ENCODE results near the gene MRNIP. TPM values are rescaled to one million over a fixed set of nuclear protein-coding genes. Genes with fewer than 3 reads are reported as not detected.
"Not testable (repeated sequence)": the region's sequence is repeated elsewhere in the genome, so short reads cannot be mapped to it uniquely, and the experiment has no call there.

MRNIP gene
- total RNA-seq, 1 donor from 2014 or later, result 11.8 TPM

DNA sequence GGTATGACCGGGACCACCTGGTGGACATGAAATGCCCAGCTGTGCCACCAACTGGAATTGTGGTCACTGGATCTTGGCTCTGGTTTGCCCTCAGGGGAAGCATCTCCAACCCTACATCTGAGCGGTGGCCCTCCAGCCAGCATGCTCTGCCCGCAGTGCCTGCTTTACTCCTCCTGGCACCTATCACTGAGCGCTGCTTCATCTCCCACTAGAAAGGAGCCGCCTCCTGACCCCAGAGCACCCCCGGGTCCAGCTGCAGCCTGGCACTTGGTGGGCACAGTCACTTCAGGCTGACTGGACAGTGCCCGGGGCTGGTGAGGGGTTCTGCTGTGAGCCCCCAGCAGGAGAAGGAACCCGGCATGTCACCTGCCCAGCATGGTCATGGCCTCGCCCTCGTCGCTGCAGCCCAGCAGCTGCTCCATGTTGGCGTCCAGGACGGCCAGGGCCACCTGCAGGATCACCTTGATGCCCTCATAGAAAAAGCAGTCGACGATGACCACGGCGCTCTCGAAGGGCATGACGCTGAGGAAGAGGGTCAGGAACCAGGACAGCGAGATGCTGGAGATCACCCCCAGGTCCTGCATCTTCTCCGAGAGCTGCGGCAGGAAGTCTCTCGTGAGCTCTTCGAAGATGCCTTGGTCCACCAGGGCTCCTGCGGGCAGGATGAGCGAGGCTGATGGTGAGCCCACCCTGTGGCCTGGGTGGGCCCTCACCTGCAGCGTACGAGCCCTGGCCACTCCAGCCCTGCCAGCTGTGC is 16.1 kb upstream of the MRNIP start:
- TF ChIP-seq, protein P1, sequence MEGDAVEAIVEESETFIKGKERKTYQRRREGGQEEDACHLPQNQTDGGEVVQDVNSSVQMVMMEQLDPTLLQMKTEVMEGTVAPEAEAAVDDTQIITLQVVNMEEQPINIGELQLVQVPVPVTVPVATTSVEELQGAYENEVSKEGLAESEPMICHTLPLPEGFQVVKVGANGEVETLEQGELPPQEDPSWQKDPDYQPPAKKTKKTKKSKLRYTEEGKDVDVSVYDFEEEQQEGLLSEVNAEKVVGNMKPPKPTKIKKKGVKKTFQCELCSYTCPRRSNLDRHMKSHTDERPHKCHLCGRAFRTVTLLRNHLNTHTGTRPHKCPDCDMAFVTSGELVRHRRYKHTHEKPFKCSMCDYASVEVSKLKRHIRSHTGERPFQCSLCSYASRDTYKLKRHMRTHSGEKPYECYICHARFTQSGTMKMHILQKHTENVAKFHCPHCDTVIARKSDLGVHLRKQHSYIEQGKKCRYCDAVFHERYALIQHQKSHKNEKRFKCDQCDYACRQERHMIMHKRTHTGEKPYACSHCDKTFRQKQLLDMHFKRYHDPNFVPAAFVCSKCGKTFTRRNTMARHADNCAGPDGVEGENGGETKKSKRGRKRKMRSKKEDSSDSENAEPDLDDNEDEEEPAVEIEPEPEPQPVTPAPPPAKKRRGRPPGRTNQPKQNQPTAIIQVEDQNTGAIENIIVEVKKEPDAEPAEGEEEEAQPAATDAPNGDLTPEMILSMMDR (IDR thresholded peaks at IDR 0.05; ENCODE audit: insufficient read depth, low read length, severe bottlenecking), result no peak
- Histone ChIP-seq H3K27me3 (ENCODE audit: control insufficient read depth, insufficient read depth, low read length) (no peaks in the 10 kb centered on the region), H3K36me3 (ENCODE audit: control insufficient read depth, insufficient read depth, low read length) (peaks cover 33% of the 10 kb centered on the region), H3K4me3 (ENCODE audit: low read depth, low read length) (no peak overlapping the region)
- FAIRE-seq, result no peak
- no peak for DNase-seq (ENCODE audit: low read depth)

DNA sequence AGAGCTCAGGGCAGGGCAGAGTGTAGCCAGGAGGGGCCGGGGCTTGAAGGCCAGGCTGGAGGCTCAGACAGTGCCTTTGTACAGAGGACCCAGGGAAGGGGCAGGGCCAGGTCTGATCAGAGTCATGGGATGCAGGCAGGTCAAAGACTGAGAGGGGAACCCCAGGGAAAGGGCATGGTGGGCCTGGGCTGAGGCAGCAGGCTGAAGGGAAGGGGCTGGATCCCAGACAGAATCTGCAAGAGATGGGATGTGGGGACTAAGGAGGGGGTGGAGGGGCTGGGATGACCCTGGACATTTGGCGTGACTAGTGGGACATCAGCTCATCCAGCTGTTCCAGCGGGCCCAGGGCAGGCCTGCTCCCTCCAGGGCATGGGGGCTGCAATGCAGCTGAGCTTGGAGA is 15.5 kb upstream of the MRNIP start:
- Histone ChIP-seq H3K4me3 (ENCODE audit: low read depth, low read length) (no peak overlapping the region), H3K27me3 (ENCODE audit: control insufficient read depth, insufficient read depth, low read length) (no peaks in the 10 kb centered on the region), H3K36me3 (ENCODE audit: control insufficient read depth, insufficient read depth, low read length) (peaks cover 39% of the 10 kb centered on the region)
- TF ChIP-seq, protein P1 (IDR thresholded peaks at IDR 0.05; ENCODE audit: insufficient read depth, low read length, severe bottlenecking), result no peak
- DNase-seq (ENCODE audit: low read depth) (no peak), FAIRE-seq (no peak)

DNA sequence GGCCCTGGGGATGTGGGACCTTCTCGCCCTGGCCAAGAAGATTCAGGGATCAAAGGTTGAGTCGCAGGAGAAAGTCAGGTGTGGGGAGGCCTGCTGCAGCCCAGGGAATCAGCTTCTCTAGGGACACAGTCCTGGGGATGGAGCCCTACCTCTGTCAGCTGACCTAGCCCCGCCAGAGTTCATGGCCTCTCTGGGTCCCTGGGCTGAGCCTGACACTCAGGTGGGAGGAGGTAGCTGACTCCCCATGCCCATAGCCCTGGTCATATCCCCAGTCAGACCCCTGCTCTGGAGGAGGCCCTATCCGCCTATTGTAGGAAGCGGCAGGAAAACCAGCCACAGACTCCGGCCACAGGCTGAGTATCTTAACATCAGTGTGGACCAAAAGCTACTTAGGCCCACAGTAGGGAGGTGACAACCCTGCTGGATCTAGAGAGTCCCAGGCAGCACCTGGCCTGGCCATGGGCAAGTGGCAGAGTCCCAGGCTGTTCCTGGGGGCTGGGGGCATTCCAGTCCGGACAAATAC is 15.0 kb upstream of the MRNIP start:
- TF ChIP-seq, protein P1 (IDR thresholded peaks at IDR 0.05; ENCODE audit: insufficient read depth, low read length, severe bottlenecking), result no peak
- no peak for FAIRE-seq
- DNase-seq (ENCODE audit: low read depth), result no peak
- Histone ChIP-seq H3K4me3 (ENCODE audit: low read depth, low read length) (no peak overlapping the region), H3K36me3 (ENCODE audit: control insufficient read depth, insufficient read depth, low read length) (peaks cover 39% of the 10 kb centered on the region), H3K27me3 (ENCODE audit: control insufficient read depth, insufficient read depth, low read length) (no peaks in the 10 kb centered on the region)

DNA sequence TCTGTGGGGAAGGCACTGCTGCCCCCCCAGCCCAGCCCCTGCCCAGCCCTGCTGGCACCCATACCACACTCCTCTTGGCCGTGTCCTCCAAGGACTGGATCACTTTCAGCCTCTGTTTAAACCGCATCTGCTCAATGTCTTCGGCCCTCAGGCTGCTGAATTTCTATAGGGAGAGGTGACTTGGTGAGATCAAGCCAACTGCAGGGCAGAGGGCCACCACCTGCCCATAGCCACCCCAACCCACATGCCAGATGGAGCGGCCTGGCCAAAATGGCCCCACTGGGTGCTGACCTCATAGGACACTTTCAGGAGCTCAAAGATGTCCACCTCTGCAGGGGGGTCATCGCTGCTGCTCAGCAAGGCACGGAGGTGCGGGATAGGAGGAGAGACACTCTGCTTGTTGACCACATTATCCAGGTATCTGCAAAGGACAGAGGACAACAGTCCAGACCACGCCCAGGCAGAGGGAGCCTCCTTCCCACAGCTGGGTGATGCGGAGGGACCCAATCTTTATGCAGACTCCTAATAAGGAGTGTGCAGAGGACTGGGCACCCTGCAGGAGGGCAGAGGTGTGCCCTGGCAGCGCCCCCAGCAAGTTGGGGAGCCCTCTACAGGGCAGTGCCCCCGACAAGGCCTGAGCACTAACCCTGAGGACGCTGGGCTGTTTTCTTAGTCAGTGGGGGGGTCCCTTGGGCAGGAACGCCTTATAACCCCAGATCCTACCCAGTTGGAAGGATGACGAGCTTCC is 14.4 kb upstream of the MRNIP start:
- no peaks in the 10 kb centered on the region for H3K27me3 ChIP-seq (ENCODE audit: control insufficient read depth, insufficient read depth, low read length)
- FAIRE-seq, result no peak
- TF ChIP-seq, protein P1 (IDR thresholded peaks at IDR 0.05; ENCODE audit: insufficient read depth, low read length, severe bottlenecking), result no peak
- no peak for DNase-seq (ENCODE audit: low read depth)
- H3K36me3 ChIP-seq (ENCODE audit: control insufficient read depth, insufficient read depth, low read length), result peaks cover 40% of the 10 kb centered on the region
- no peak overlapping the region for H3K4me3 ChIP-seq (ENCODE audit: low read depth, low read length)

DNA sequence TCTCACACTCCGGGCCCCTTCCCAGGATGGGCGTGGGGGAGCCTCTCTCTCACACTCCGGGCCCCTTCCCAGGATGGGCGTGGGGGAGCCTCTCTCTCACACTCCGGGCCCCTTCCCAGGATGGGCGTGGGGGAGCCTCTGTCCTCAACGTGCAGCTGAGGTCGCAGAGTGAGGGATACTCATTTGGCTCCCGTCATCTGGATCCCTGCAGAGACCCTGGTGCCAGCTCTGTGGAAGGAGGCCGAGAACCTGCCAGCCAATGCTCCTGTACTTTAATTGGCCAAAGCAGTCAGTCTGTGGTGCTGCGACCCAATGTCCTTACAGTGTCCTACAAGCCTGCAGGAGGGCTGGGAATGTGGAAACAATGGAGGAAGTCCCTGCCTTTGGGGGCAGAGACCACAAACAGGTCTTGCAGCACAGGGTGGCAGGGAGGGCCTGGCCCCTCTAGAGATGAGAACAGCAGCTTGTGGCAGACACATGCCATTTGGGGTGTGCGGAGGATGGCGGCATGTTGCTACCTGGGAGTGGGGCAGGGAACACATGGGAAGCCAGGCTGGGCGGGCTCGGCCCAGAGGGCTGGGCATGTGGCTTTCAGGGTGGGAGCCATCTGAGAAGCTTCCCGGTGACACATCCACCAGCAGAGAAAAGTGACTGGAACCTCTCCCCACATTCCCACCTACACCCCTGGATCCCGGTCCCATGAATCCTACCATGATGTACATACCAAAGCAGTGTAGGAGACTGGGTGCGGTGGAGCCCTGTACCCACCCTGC is 13.6 kb upstream of the MRNIP start:
- H3K27me3 ChIP-seq (ENCODE audit: control insufficient read depth, insufficient read depth, low read length), result no peaks in the 10 kb centered on the region
- DNase-seq (ENCODE audit: low read depth) (no peak), FAIRE-seq (no peak)
- peaks cover 43% of the 10 kb centered on the region for H3K36me3 ChIP-seq (ENCODE audit: control insufficient read depth, insufficient read depth, low read length)
- no peak overlapping the region for H3K4me3 ChIP-seq (ENCODE audit: low read depth, low read length)
- TF ChIP-seq, protein P1 (IDR thresholded peaks at IDR 0.05; ENCODE audit: insufficient read depth, low read length, severe bottlenecking), result no peak

DNA sequence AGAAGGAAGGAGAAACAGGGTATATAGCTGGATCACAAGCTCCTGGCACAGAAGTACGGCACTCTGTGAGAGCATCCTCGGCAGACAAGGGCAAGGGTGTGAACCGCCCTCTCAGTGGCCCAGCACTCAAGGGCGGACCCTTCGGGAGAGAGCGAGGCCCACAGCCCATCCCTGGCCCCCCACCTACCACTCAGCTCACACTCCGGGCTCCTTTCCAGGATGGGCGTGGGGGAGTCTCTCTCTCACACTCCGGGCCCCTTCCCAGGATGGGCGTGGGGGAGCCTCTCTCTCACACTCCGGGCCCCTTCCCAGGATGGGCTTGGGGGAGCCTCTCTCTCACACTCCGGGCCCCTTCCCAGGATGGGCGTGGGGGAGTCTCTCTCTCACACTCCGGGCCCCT is 12.9 kb upstream of the MRNIP start:
- H3K4me3 ChIP-seq (ENCODE audit: low read depth, low read length); FAIRE-seq; H3K27me3 ChIP-seq (ENCODE audit: control insufficient read depth, insufficient read depth, low read length); DNase-seq (ENCODE audit: low read depth): not testable (repeated sequence)
- H3K36me3 ChIP-seq (ENCODE audit: control insufficient read depth, insufficient read depth, low read length), result peaks cover 45% of the 10 kb centered on the region
